Testis (tissue), 2 donors: ENCODE measurements around the gene COG1.

ENCODE experiments used
- POLR2A ChIP-seq: fragments of 450-650 bp; IDR thresholded peaks from one replicate; pipeline ENCODE4 v1.6.1; 2017; ENCODE audit warnings: antibody characterized with exemption, mild to moderate bottlenecking, moderate library complexity
- TF ChIP-seq, protein P1 (sequence below), 3 experiments: fragments of 450-650 bp in 2 of 3; fragments of 200-600 bp in 1 of 3; sonication (generic) in 1 of 3; IDR thresholded peaks; one replicate each; pipeline ENCODE4 v1.5.1; 2016 to 2019; ENCODE audit warnings: antibody characterized with exemption in 3 of 3, mild to moderate bottlenecking in 2 of 3, moderate library complexity in 1 of 3

DNA sequence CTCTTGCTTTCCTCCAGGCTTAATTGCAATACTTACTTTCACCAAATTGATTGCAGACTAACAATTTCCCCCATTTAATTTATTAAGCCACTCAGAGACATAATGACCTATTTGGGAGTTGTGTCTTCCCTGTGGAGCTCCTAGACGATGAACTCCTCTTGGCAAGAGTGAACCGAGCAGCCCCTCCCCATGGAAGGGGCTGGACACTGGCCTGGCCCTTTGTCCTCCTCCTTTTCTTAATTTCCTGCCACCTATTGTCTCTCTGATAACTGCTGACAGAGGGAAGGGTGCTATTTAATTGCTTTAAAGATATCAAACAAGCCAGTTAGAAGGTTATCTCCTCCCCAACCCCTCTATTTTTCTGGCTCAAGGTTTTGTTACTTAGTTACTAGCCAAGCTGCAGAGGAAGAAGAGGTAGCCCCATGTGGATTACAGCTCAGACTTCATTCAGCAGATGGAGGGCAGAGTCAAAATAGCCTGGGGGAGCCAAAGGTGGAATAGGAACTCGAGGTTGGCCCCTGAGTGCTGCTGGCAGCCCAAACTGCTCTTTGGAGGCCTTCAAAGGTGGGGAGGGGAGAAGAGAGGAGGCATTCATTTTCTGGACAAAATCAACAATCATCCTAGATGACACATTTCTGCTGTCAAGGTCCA is 31.8 kb upstream of the COG1 start:
- TF ChIP-seq POLR2A, result no peak
- TF ChIP-seq, protein P1, sequence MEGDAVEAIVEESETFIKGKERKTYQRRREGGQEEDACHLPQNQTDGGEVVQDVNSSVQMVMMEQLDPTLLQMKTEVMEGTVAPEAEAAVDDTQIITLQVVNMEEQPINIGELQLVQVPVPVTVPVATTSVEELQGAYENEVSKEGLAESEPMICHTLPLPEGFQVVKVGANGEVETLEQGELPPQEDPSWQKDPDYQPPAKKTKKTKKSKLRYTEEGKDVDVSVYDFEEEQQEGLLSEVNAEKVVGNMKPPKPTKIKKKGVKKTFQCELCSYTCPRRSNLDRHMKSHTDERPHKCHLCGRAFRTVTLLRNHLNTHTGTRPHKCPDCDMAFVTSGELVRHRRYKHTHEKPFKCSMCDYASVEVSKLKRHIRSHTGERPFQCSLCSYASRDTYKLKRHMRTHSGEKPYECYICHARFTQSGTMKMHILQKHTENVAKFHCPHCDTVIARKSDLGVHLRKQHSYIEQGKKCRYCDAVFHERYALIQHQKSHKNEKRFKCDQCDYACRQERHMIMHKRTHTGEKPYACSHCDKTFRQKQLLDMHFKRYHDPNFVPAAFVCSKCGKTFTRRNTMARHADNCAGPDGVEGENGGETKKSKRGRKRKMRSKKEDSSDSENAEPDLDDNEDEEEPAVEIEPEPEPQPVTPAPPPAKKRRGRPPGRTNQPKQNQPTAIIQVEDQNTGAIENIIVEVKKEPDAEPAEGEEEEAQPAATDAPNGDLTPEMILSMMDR (IDR thresholded peaks at IDR 0.05), result no peak
